ENCODE measurements around the gene HSPB6.

The HSPB6 gene

GRCh38 chr19:35785339-35785627 is 28.5 kb upstream of the HSPB6 start:
- no peaks in the 10 kb centered on the region for H3K36me3 ChIP-seq (ENCODE audit: control insufficient read depth, insufficient read depth, low read length)
- no peaks in the 10 kb centered on the region for H3K4me1 ChIP-seq
- H3K4me2 ChIP-seq (ENCODE audit: low read length) = no peak overlapping the region
- H2AFZ ChIP-seq = no peak overlapping the region
- H3K27ac ChIP-seq = no peak overlapping the region
- TF ChIP-seq CTCF (IDR thresholded peaks at IDR 0.05) = no peak
- H3K27me3 ChIP-seq (ENCODE audit: control insufficient read depth, insufficient read depth, low read length) = no peaks in the 10 kb centered on the region
- no peak overlapping the region for H3K4me3 ChIP-seq (ENCODE audit: low read depth, low read length)
- no peaks in the 10 kb centered on the region for H3K9me3 ChIP-seq (ENCODE audit: control insufficient read depth, low read length)
- H3K79me2 ChIP-seq = no peaks in the 10 kb centered on the region
- H3K9ac ChIP-seq = no peak overlapping the region

- TF ChIP-seq CTCF (IDR thresholded peaks at IDR 0.05) = no peak
- Histone ChIP-seq H3K27me3 (ENCODE audit: control insufficient read depth, insufficient read depth, low read length) (no peaks in the 10 kb centered on the region), H3K4me2 (ENCODE audit: low read length) (no peak overlapping the region), H3K9ac (no peak overlapping the region), H2AFZ (no peak overlapping the region), H3K79me2 (no peaks in the 10 kb centered on the region), H3K36me3 (ENCODE audit: control insufficient read depth, insufficient read depth, low read length) (no peaks in the 10 kb centered on the region), H3K4me1 (no peaks in the 10 kb centered on the region), H3K9me3 (ENCODE audit: control insufficient read depth, low read length) (no peaks in the 10 kb centered on the region), H3K27ac (no peak overlapping the region), H3K4me3 (ENCODE audit: low read depth, low read length) (no peak overlapping the region)
Observed at GRCh38 chr19:35784503-35785338, 27.9 kb upstream of the HSPB6 start.

- Histone ChIP-seq H3K27ac (no peak overlapping the region), H3K79me2 (no peaks in the 10 kb centered on the region), H2AFZ (no peak overlapping the region), H3K36me3 (ENCODE audit: control insufficient read depth, insufficient read depth, low read length) (no peaks in the 10 kb centered on the region), H3K9me3 (ENCODE audit: control insufficient read depth, low read length) (no peaks in the 10 kb centered on the region), H3K9ac (no peak overlapping the region), H3K4me1 (no peaks in the 10 kb centered on the region), H3K4me2 (ENCODE audit: low read length) (no peak overlapping the region), H3K27me3 (ENCODE audit: control insufficient read depth, insufficient read depth, low read length) (no peaks in the 10 kb centered on the region), H3K4me3 (ENCODE audit: low read depth, low read length) (no peak overlapping the region)
- TF ChIP-seq CTCF (IDR thresholded peaks at IDR 0.05) = no peak
Observed at GRCh38 chr19:35783469-35784434, 26.9 kb upstream of the HSPB6 start.

GRCh38 chr19:35782589-35782988 is 25.8 kb upstream of the HSPB6 start:
- TF ChIP-seq CTCF (IDR thresholded peaks at IDR 0.05) = no peak
- Histone ChIP-seq H3K27ac (no peak overlapping the region), H3K9ac (no peak overlapping the region), H3K9me3 (ENCODE audit: control insufficient read depth, low read length) (no peaks in the 10 kb centered on the region), H2AFZ (no peak overlapping the region), H3K4me3 (ENCODE audit: low read depth, low read length) (no peak overlapping the region), H3K36me3 (ENCODE audit: control insufficient read depth, insufficient read depth, low read length) (no peaks in the 10 kb centered on the region), H3K4me1 (no peaks in the 10 kb centered on the region), H3K27me3 (ENCODE audit: control insufficient read depth, insufficient read depth, low read length) (no peaks in the 10 kb centered on the region), H3K4me2 (ENCODE audit: low read length) (no peak overlapping the region), H3K79me2 (no peaks in the 10 kb centered on the region)

All from parathyroid adenoma (tissue), 2 donors.